ENCODE data around the gene TMEM115. TPM values are rescaled to one million over a fixed set of nuclear protein-coding genes. Genes with fewer than 3 reads are reported as not detected.

Gene TMEM115
- total and polyA plus RNA-seq, 7 donors: 20.4 to 49.6 (median 29.1) TPM

Other genes with a start within 250 kb of the TMEM115 start
- 10 to 100 TPM in 3 of 4 donors, 1 to 10 TPM in 1; 7.0 to 13.7 (median 12.3) TPM for gene SEMA3F, start 204.2 kb downstream of the TMEM115 start, total RNA-seq
- 1 to 10 TPM; 4.7 to 7.6 (median 6.8) TPM for gene SEMA3F, start 204.2 kb downstream of the TMEM115 start, polyA plus RNA-seq
- gene GNAT1, start 167.9 kb downstream of the TMEM115 start, total RNA-seq: not detected
- not detected for gene GNAT1, start 167.9 kb downstream of the TMEM115 start, polyA plus RNA-seq
- gene SLC38A3, start 154.2 kb downstream of the TMEM115 start, total RNA-seq: 10 to 100 TPM in 1 of 4 donors, 1 to 10 TPM in 3; 1.7 to 12.7 (median 5.4) TPM
- 1 to 10 TPM in 2 of 3 donors, under 1 TPM in 1; 0.12 to 4.5 (median 1.3) TPM for gene SLC38A3, start 154.2 kb downstream of the TMEM115 start, polyA plus RNA-seq
- gene GNAI2, start 123.3 kb downstream of the TMEM115 start, total RNA-seq: 10 to 100 TPM; 55.5 to 93.9 (median 74.8) TPM
- gene GNAI2, start 123.3 kb downstream of the TMEM115 start, polyA plus RNA-seq: 10 to 100 TPM; 39.4 to 57.6 (median 50.7) TPM
- 1 to 10 TPM; 3.1 to 6.8 (median 4.3) TPM for gene SEMA3B, start 90.4 kb downstream of the TMEM115 start, total RNA-seq
- 1 to 10 TPM; 2.1 to 3.4 (median 2.2) TPM for gene SEMA3B, start 90.4 kb downstream of the TMEM115 start, polyA plus RNA-seq
- 10 to 100 TPM in 1 of 4 donors, 1 to 10 TPM in 2, under 1 TPM in 1; 0.84 to 13.1 (median 1.1) TPM for gene LSMEM2, start 80.4 kb downstream of the TMEM115 start, total RNA-seq
- 1 to 10 TPM in 1 of 3 donors, under 1 TPM in 2; 0.61 to 1.6 (median 0.66) TPM for gene LSMEM2, start 80.4 kb downstream of the TMEM115 start, polyA plus RNA-seq
- gene IFRD2, start 67.1 kb downstream of the TMEM115 start, total RNA-seq: 100 to 1,000 TPM in 3 of 4 donors, 10 to 100 TPM in 1; 77.2 to 145 (median 119) TPM
- 100 to 1,000 TPM; 129 to 175 (median 151) TPM for gene IFRD2, start 67.1 kb downstream of the TMEM115 start, polyA plus RNA-seq
- 1 to 10 TPM in 1 of 4 donors, under 1 TPM in 3; 0.28 to 2.1 (median 0.65) TPM for gene HYAL3, start 60.1 kb downstream of the TMEM115 start, total RNA-seq
- gene HYAL3, start 60.1 kb downstream of the TMEM115 start, polyA plus RNA-seq: 1 to 10 TPM in 2 of 3 donors, under 1 TPM in 1; 0.23 to 3.4 (median 1.2) TPM
- gene NAA80, start 60.1 kb downstream of the TMEM115 start, total RNA-seq: 1 to 10 TPM; 7.9 to 9.7 (median 8.3) TPM
- gene NAA80, start 60.1 kb downstream of the TMEM115 start, polyA plus RNA-seq: 10 to 100 TPM in 1 of 3 donors, 1 to 10 TPM in 2; 6.8 to 12.8 (median 10.0) TPM
- 10 to 100 TPM in 3 of 4 donors, 1 to 10 TPM in 1; 8.5 to 20.8 (median 13.7) TPM for gene HYAL1, start 55.9 kb downstream of the TMEM115 start, total RNA-seq
- 10 to 100 TPM in 2 of 3 donors, 1 to 10 TPM in 1; 9.5 to 15.1 (median 13.8) TPM for gene HYAL1, start 55.9 kb downstream of the TMEM115 start, polyA plus RNA-seq
- gene HYAL2, start 36.8 kb downstream of the TMEM115 start, total RNA-seq: 10 to 100 TPM; 20.6 to 42.8 (median 25.6) TPM
- 10 to 100 TPM; 25.3 to 61.7 (median 41.8) TPM for gene HYAL2, start 36.8 kb downstream of the TMEM115 start, polyA plus RNA-seq
- 10 to 100 TPM; 31.5 to 43.6 (median 33.7) TPM for gene TUSC2, start 31.3 kb downstream of the TMEM115 start, total RNA-seq
- gene TUSC2, start 31.3 kb downstream of the TMEM115 start, polyA plus RNA-seq: 100 to 1,000 TPM in 1 of 3 donors, 10 to 100 TPM in 2; 38.0 to 100 (median 84.9) TPM
- gene RASSF1, start 18.7 kb downstream of the TMEM115 start, total RNA-seq: 10 to 100 TPM; 10.1 to 24.2 (median 14.9) TPM
- 10 to 100 TPM; 33.3 to 84.5 (median 37.9) TPM for gene RASSF1, start 18.7 kb downstream of the TMEM115 start, polyA plus RNA-seq
- under 1 TPM; 0.24 to 0.99 (median 0.57) TPM for gene ZMYND10, start 13.8 kb downstream of the TMEM115 start, total RNA-seq
- under 1 TPM; 0.23 to 0.99 (median 0.51) TPM for gene ZMYND10, start 13.8 kb downstream of the TMEM115 start, polyA plus RNA-seq
- gene NPRL2, start 8.7 kb downstream of the TMEM115 start, total RNA-seq: 10 to 100 TPM; 16.1 to 29.5 (median 19.6) TPM
- gene NPRL2, start 8.7 kb downstream of the TMEM115 start, polyA plus RNA-seq: 10 to 100 TPM; 21.5 to 36.6 (median 21.7) TPM
- gene CYB561D2, start 8.7 kb downstream of the TMEM115 start, total RNA-seq: 1 to 10 TPM; 5.7 to 9.2 (median 7.0) TPM
- 10 to 100 TPM; 14.7 to 34.8 (median 17.5) TPM for gene CYB561D2, start 8.7 kb downstream of the TMEM115 start, polyA plus RNA-seq
- 1 to 10 TPM in 2 of 4 donors, under 1 TPM in 2; 0.56 to 1.6 (median 1.2) TPM for gene CACNA2D2, start 144.1 kb upstream of the TMEM115 start, total RNA-seq
- gene CACNA2D2, start 144.1 kb upstream of the TMEM115 start, polyA plus RNA-seq: under 1 TPM; 0.14 to 0.83 (median 0.77) TPM
- 10 to 100 TPM in 3 of 4 donors, 1 to 10 TPM in 1; 7.3 to 30.1 (median 15.2) TPM for gene C3orf18, start 208.2 kb upstream of the TMEM115 start, total RNA-seq
- gene C3orf18, start 208.2 kb upstream of the TMEM115 start, polyA plus RNA-seq: 10 to 100 TPM; 14.0 to 26.3 (median 18.8) TPM
- 10 to 100 TPM in 2 of 4 donors, 1 to 10 TPM in 2; 6.1 to 16.2 (median 9.3) TPM for gene HEMK1, start 210.0 kb upstream of the TMEM115 start, total RNA-seq
- gene HEMK1, start 210.0 kb upstream of the TMEM115 start, polyA plus RNA-seq: 10 to 100 TPM in 1 of 3 donors, 1 to 10 TPM in 2; 6.4 to 12.8 (median 10.0) TPM

Measured in psoas muscle (tissue), 7 donors.